ENCODE results near the gene PLXNA2. TPM values are rescaled to one million over a fixed set of nuclear protein-coding genes. Genes with fewer than 3 reads are reported as not detected.

PLXNA2 gene
- total and polyA plus RNA-seq, 2 of the 8 experiments (the other 6 are each of a cell fraction or from before 2014, with no cell fraction given): 0.33 to 1.5 TPM

DNA sequence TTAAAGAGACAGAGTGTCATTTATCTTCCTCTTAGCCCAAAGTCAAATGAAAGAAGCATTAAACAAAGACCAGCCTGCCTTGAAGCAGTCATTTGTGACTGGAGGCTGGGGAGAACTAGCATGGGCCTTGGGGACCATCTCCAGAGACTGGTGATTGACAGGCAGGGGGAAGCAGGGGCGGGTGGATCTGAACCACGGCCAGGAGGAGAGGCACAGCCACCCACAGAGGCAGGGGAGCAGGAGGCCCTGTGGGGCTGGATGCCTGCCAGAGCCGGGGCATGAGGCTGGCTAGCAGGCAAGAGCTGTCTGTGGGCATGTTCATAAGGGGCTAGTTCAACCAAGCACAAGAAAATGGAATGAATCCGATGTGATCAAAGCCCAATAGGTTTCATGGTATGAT, 73.9 kb downstream of the PLXNA2 start (continued):
- no peak for TF ChIP-seq YY1 (IDR thresholded peaks at IDR 0.05; ENCODE audit: low read depth, low read length)
